GM13977 (cell line): ENCODE measurements around the gene CELF5.
"Not testable (repeated sequence)": the region's sequence is repeated elsewhere in the genome, so short reads cannot be mapped to it uniquely, and the experiment has no call there.

Source experiments
- DNase-seq: peaks from one replicate; pipeline ENCODE4 v3.0.0; 2012; ENCODE audit warnings: low spot score
- CTCF ChIP-seq: IDR thresholded peaks from 2 replicates; pipeline ENCODE4 v1.5.1; 2012; ENCODE audit warnings: mild to moderate bottlenecking, control low read depth; ENCODE audit not compliant: insufficient read depth; ENCODE audit errors: extremely low read depth, missing control alignments
- in situ Hi-C: fragments of 300-500 bp; cut with MboI; formaldehyde crosslinking; loops from one replicate; pipeline ENCODE4 v1.12.0; 2022; ENCODE audit warnings: low sequenced_read_pairs, low pct_unique_long_range_greater_than_20kb, mixed read lengths, inconsistent platforms; ENCODE audit not compliant: unreplicated experiment

Gene CELF5

DNA sequence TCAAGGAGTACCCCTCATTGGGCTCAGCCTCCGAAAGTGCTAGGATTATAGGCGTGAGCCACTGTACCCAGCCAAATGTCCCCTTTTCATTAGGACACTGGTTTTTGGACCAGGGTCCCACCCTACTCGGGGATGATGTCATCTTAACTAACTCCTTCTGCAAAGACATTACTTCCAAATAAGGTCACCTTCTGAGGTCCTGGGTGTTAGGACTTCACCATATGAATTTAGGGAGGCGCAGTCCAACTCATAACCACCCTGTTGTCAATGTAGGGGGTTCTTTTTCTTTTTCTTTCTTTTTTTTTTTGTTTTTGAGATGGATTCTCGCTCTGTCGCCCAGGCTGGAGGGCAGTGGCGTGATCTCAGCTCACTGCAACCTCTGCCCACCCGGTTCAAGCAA lies 109.2 kb downstream of the CELF5 start:
- no peak for TF ChIP-seq CTCF
- DNase-seq: no peak
- in situ Hi-C loops: loop anchor here (5.0 kb wide), 1 partner anchor 99 kb away; no protein-coding TSS in a partner anchor

DNA sequence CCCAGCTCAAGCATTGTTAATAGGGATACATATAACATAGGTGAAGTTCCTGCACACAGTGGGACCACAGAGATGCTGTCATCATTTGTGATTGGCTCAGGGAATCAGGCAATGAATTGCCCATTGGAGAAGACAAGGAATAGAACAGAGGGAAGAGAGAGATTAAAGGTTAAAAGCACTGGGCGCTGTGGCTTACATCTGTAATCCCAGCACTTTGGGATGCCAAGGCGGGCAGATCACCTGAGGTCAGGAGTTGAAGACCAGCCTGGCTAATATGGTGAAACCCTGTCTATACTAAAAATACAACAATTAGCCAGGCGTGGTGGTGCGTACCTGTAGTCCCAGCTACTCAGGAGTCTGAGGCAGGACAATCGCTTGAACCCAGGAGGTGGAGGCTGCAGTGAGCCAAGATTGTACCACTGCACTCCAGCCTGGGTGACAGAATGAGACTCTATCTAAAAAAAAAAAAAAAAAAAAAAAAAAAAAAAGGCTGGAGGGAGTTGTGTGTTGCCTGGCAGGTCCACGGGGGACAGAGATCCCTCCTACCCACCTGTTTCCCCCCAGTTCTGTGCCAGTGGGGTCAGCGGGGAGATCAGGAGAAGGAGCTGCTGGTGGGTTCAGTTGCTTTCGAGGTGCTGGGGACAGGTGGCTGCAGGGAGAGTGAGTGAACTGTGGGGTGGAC lies 110.4 kb downstream of the CELF5 start:
- not testable (repeated sequence) for DNase-seq

DNA sequence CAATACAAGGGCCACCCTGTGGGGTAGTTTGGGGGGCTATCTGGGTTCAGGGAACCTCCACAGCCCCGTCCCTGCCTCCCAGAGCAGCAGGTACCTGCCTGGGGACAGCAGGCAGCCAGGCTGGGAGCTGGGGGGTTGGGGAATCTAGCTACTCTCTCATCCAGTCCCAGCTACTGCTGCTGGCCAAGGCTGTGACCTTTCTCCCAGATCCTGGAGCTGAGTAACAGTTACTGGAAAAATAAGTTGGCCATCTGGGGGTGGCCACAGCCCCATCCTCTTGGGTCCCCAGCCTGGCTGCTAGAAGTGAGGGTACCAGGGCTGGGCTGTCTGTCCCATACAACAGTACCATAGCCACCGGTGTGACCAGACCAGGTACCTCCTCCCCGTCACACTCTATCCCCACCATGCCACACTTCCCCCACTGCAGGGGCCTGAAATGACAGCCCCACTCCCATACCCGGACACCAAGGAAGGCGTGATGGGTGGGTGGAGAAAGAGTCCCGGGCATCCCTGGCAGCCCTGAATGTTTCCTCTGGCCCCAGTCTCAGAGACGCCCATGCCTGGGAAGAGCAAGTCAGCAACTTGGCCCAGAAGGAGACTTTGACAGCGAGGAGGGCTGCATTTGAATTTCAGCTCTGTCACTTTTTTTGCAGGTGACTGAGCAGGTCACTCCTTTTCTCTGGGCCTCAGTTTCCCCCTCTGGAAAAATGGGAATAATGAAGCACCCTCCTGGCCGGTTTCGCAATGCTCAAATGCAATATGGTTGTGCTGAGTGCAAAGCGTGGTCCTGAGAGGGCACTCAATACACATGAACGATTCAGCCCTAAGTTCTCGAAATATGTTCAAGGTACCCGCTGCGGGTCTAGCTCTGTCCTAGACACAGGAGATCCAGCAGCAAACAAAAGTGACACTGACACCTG lies 111.2 kb downstream of the CELF5 start:
- no peak for TF ChIP-seq CTCF
- in situ Hi-C loops: no loop called here
- no peak for DNase-seq

More for the DNA sequence above, 110.4 kb downstream of the CELF5 start:
- in situ Hi-C loops: loop anchor here (5.0 kb wide), 1 partner anchor 97 kb away; no protein-coding TSS in a partner anchor

GRCh38 chr19:3336351-3336679 lies 111.9 kb downstream of the CELF5 start:
- TF ChIP-seq CTCF: no peak
- DNase-seq: no peak
- in situ Hi-C loops: no loop called here

DNA sequence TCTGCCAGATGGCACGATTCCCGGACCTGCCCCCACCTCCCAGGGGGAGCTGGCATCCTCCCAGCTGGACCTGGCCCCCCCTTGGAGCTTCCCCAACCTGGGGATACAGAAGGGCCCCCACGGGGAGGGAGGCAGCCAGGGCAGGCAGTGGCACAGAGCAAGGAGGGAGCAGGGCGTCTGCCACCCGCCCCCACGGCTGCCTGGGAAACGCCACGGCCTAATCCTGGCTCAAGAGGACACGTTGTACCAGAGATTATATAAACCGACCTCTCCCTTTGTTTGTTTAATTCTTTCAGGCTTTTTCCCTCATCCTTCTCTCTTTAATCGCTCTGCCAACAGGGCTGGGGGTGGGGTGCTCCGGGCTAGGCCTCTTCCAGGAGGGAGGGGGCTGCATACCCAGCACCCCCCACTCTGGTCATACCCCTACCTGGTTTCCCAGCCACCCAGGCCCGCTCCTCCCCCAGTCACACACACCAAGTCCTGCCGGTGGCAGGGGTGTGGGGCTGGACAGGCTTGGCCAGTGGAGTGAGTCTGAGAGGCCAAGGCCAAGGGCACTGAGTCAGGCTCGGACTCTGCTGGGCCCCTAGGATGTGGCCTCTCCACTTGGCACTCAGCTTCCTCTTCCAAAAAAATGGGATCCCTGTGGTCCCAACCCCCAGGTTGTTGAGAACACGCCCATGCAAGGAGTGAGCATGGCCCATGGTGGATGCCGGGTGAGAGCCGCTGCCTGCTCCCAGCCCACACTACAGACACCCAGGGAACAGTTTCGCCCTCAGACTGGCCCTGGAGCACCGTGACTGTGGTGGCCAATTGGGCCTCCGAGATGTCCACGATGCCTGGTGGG lies 112.4 kb downstream of the CELF5 start:
- in situ Hi-C loops: no loop called here

GRCh38 chr19:3338541-3339181 lies 114.2 kb downstream of the CELF5 start:
- DNase-seq: no peak
- TF ChIP-seq CTCF: no peak
- in situ Hi-C loops: no loop called here

More for the DNA sequence above, 112.4 kb downstream of the CELF5 start:
- TF ChIP-seq CTCF: no peak
- no peak for DNase-seq
